ENCODE data around the gene FGF23.

FGF23 gene

GRCh38 chr12:4322726-4323125 is 56.8 kb downstream of the FGF23 start:
- FAIRE-seq: no peak
- DNase-seq (ENCODE audit: insufficient read length, low spot score): no peak
- TF ChIP-seq, protein P1, sequence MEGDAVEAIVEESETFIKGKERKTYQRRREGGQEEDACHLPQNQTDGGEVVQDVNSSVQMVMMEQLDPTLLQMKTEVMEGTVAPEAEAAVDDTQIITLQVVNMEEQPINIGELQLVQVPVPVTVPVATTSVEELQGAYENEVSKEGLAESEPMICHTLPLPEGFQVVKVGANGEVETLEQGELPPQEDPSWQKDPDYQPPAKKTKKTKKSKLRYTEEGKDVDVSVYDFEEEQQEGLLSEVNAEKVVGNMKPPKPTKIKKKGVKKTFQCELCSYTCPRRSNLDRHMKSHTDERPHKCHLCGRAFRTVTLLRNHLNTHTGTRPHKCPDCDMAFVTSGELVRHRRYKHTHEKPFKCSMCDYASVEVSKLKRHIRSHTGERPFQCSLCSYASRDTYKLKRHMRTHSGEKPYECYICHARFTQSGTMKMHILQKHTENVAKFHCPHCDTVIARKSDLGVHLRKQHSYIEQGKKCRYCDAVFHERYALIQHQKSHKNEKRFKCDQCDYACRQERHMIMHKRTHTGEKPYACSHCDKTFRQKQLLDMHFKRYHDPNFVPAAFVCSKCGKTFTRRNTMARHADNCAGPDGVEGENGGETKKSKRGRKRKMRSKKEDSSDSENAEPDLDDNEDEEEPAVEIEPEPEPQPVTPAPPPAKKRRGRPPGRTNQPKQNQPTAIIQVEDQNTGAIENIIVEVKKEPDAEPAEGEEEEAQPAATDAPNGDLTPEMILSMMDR (IDR thresholded peaks at IDR 0.05; ENCODE audit: insufficient read depth, missing control alignments): no peak

GRCh38 chr12:4320853-4321701 is 58.4 kb downstream of the FGF23 start, which contains the start of gene TIGAR:
TSS of gene TIGAR (plus strand) at chr12:4321213. CDS start at chr12:4321272, 59 bp downstream.
- FAIRE-seq: no peak
- DNase-seq (ENCODE audit: insufficient read length, low spot score): peak; percentile 87
- TF ChIP-seq, protein P1 (IDR thresholded peaks at IDR 0.05; ENCODE audit: insufficient read depth, missing control alignments): no peak

- no peak for FAIRE-seq
- DNase-seq (ENCODE audit: insufficient read length, low spot score): no peak
- TF ChIP-seq, protein P1 (IDR thresholded peaks at IDR 0.05; ENCODE audit: insufficient read depth, missing control alignments): no peak
Observed at GRCh38 chr12:4320497-4320852, 59.0 kb downstream of the FGF23 start.
